GM12892 (cell line): ENCODE results near the gene PHF21B.

Experiments
- POLR2A ChIP-seq: IDR thresholded peaks from 2 replicates; pipeline ENCODE4 v1.6.1; 2011; ENCODE audit warnings: low read depth, low read length, control low read depth
- POLR2AphosphoS5 ChIP-seq: IDR thresholded peaks from 2 replicates; pipeline ENCODE4 v1.6.1; 2011; ENCODE audit warnings: low read depth, low read length, control low read depth

- TF ChIP-seq POLR2AphosphoS5: no peak
- no peak for TF ChIP-seq POLR2A
Observed at GRCh38 chr22:44893731-44894080, 116.1 kb downstream of the PHF21B start.
